IgD-negative memory B cell (primary cell): ENCODE results near the gene VGLL3. TPM values are rescaled to one million over a fixed set of nuclear protein-coding genes. Genes with fewer than 3 reads are reported as not detected.

Source experiments
- H3K27ac Mint-ChIP-seq, 3 donors: one replicate each; pipeline ENCODE4 v1.8.0; 2020 to 2022; ENCODE audit warnings: mild to moderate bottlenecking in 3 of 3, mixed read lengths in 3 of 3, moderate library complexity in 1 of 3
- H3K27me3 Mint-ChIP-seq: one replicate; pipeline ENCODE4 v1.8.0; 2021; ENCODE audit warnings: mixed read lengths
- H3K36me3 Mint-ChIP-seq: one replicate; pipeline ENCODE4 v1.8.0; 2020; ENCODE audit warnings: mild to moderate bottlenecking, mixed read lengths
- H3K4me1 Mint-ChIP-seq, 3 donors: one replicate each; pipeline ENCODE4 v1.8.0; 2020 to 2022; ENCODE audit warnings: mixed read lengths in 3 of 3, mild to moderate bottlenecking in 1 of 3
- H3K4me3 Mint-ChIP-seq, 4 donors: one replicate each; pipeline ENCODE4 v1.8.0; 2020 to 2022; ENCODE audit warnings: mild to moderate bottlenecking in 4 of 4, mixed read lengths in 4 of 4, moderate library complexity in 3 of 4
- H3K9me3 Mint-ChIP-seq, 3 donors: one replicate each; pipeline ENCODE4 v1.8.0; 2020 to 2021; ENCODE audit warnings: mixed read lengths in 3 of 3, mild to moderate bottlenecking in 1 of 3
- polyA plus RNA-seq: library from polyadenylated mRNA; unstranded; fragments of 300-500 nt; fragmentation: Illumina TruSeq; gene quantifications from one replicate; pipeline ENCODE4 v1.2.3, GENCODE V29; 2021

VGLL3 gene
- polyA plus RNA-seq, 1 donor from 2014 or later, result not detected

DNA sequence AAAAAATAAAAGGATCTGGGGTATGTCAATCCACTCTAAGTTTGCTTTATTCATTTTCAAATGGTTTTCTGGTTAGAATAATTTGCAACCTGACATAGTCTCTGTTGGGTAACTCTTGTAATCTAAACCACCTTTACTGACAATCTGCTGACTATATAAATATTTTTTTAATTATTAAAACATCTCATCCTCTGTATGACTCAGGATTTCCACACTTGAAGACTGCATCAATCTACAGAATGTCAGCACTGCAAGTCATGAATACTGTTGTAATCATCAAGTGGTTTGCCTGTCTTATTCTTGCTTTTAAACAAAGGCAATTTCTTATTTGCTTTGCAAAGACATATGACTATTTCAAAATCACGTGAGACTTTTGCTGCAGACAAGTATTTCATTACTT lies 42.1 kb downstream of the VGLL3 start:
- H3K4me3 Mint-ChIP-seq, result no peak overlapping the region
- no peaks in the 10 kb centered on the region for H3K4me1 Mint-ChIP-seq
- no peaks in the 10 kb centered on the region for H3K27me3 Mint-ChIP-seq
- H3K36me3 Mint-ChIP-seq, result no peaks in the 10 kb centered on the region
- H3K9me3 Mint-ChIP-seq, result peaks cover 0 to 3% (median 1%) of the 10 kb centered on the region in 3 donors
- no peak overlapping the region for H3K27ac Mint-ChIP-seq

DNA sequence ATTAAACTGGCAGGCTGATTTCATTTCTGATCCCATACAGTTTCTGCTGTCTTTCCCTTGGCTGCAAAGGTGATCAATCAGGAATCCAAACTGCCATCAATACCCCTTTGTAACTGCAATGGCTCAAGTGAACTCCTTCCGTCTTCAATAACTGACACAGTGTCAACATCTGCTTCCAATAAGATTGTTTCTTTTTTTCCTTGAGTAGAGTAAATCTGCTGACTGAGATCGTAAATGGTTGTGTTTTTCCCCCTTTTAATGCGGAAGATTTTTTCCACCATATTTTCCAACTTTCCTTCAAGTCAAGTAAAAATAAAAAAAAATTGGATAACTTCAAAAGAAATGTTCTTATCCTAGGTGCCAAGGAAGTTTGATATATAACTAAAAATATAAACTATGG lies 48.7 kb downstream of the VGLL3 start:
- Mint-ChIP-seq H3K27ac (no peak overlapping the region), H3K36me3 (no peaks in the 10 kb centered on the region), H3K9me3 (peaks cover 0 to 3% (median 1%) of the 10 kb centered on the region in 3 donors), H3K27me3 (no peaks in the 10 kb centered on the region), H3K4me3 (no peak overlapping the region), H3K4me1 (no peaks in the 10 kb centered on the region)

DNA sequence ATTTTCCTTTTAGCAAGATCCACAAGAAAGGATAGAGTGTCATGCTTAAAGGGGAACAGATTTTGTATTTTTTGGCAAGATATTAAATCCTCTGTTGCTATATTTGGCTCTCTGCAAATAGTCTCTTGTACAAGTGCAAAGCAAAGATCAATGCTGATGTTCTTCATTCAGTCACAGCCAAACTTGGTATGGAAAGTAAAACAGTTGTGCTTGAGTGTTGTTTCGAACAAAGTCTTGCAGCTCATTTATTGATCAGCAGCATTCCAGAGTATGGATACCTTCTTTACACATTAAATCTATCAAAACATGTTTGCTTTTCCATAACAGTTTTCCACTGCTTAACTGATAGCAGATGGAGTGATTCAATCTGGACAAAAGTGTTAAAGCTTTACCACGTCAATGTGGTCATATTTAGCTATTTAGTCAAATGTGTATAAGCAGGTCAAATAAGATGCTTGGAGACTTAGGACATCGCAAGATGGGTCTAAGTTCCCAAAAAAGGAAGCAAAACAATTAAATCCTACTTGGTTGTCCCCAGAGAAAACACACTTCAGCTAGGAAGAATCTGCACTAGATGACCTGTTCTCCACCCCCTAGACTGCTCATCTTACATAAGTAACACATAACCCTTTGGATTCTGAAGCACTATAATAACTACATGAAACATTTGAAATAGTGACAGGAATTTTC lies 52.4 kb downstream of the VGLL3 start:
- H3K27me3 Mint-ChIP-seq, result no peaks in the 10 kb centered on the region
- H3K36me3 Mint-ChIP-seq, result no peaks in the 10 kb centered on the region
- no peak overlapping the region for H3K27ac Mint-ChIP-seq
- no peaks in the 10 kb centered on the region for H3K4me1 Mint-ChIP-seq
- no peak overlapping the region for H3K4me3 Mint-ChIP-seq
- no peaks in the 10 kb centered on the region for H3K9me3 Mint-ChIP-seq

DNA sequence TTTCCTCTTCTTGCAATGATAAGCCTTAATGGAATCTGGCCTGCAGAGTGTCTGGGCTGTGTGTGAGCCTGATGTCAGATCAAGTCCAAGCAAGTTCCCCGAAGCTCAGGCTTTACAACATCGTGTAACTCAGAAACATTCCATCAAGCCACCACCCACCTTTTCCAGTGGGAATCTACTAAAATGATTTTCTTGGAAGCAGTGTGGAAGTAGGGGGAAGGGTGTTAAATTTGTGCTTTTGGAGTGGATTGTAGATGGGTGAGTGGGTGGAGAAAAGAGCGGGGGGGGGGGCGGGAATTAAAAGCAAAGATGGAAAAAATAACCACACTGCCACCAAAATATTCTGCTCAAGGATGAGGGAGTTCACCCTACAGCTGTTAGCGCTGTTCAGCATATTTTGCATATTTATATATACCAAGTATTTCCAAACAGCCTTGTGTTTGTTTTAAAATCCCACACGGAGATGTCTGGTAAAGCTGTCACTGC lies 53.6 kb downstream of the VGLL3 start:
- Mint-ChIP-seq H3K36me3 (no peaks in the 10 kb centered on the region), H3K27ac (no peak overlapping the region), H3K4me1 (no peaks in the 10 kb centered on the region), H3K9me3 (no peaks in the 10 kb centered on the region), H3K27me3 (no peaks in the 10 kb centered on the region), H3K4me3 (no peak overlapping the region)

DNA sequence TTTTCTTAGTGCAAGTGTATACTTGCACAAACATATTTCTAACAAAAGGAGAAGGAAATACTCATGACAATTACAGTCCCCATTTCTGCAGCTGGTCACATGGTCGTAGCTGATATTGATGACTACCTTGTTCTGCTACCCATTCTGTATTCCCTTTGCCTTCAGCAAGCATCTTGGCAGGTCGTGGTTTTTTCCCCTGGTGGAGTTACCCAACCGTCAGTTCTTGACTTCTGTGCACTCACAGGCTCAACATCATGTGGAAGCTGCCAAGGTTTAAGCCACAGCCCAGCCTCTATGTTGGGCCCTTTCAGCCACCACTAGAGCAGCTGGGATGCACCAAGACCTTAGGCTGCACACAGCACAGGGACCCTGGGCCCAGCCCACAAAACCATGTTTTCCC lies 56.1 kb downstream of the VGLL3 start:
- no peaks in the 10 kb centered on the region for H3K4me1 Mint-ChIP-seq
- H3K4me3 Mint-ChIP-seq, result no peak overlapping the region
- no peaks in the 10 kb centered on the region for H3K27me3 Mint-ChIP-seq
- no peaks in the 10 kb centered on the region for H3K36me3 Mint-ChIP-seq
- H3K27ac Mint-ChIP-seq, result no peak overlapping the region
- no peaks in the 10 kb centered on the region for H3K9me3 Mint-ChIP-seq

DNA sequence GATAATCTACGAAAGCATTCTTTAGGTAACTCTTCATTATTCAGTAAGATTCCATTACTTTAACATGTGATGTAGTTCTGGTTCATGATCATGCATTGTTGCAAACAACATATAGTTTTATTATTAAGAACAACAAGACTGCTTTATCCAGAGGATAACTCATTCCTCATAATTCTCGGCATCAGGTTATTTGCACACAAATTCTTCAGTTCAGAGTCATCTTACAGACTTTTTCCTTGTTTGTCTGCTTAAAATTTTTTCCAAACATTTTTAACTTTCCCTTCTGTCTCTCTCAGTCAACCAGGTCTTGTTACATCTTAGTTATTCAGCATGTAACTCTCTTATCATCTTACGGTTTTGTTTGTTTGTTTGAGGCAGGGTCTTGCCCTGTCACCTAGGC lies 60.1 kb downstream of the VGLL3 start:
- no peaks in the 10 kb centered on the region for H3K4me1 Mint-ChIP-seq
- no peak overlapping the region for H3K4me3 Mint-ChIP-seq

DNA sequence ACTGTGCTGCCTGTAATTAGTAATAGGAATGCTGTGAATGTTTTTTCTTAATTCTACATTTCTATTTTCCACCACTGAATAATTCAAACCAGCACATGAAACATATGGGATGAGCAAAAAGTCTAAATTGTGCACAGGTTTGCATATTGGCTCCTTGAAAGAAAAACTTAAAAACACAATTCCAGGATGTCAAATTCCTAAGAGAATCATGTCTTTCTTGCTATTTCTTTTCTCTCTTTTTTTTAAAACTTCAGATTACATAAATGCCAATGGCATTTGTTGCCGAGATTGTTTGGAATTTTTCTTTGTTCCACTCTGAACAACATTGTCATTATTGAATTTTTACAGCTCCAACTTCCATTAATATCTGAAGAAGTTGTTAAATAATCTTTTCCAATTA lies 60.8 kb downstream of the VGLL3 start:
- no peak overlapping the region for H3K4me3 Mint-ChIP-seq
- H3K4me1 Mint-ChIP-seq, result no peaks in the 10 kb centered on the region
- no peaks in the 10 kb centered on the region for H3K27me3 Mint-ChIP-seq
- no peaks in the 10 kb centered on the region for H3K36me3 Mint-ChIP-seq
- peaks cover 1 to 4% (median 4%) of the 10 kb centered on the region in 3 donors for H3K9me3 Mint-ChIP-seq
- H3K27ac Mint-ChIP-seq, result no peak overlapping the region

More for the DNA sequence above, 60.1 kb downstream of the VGLL3 start:
- no peak overlapping the region for H3K27ac Mint-ChIP-seq
- H3K27me3 Mint-ChIP-seq, result no peaks in the 10 kb centered on the region
- peaks cover 1 to 4% (median 2%) of the 10 kb centered on the region in 3 donors for H3K9me3 Mint-ChIP-seq
- H3K36me3 Mint-ChIP-seq, result no peaks in the 10 kb centered on the region

DNA sequence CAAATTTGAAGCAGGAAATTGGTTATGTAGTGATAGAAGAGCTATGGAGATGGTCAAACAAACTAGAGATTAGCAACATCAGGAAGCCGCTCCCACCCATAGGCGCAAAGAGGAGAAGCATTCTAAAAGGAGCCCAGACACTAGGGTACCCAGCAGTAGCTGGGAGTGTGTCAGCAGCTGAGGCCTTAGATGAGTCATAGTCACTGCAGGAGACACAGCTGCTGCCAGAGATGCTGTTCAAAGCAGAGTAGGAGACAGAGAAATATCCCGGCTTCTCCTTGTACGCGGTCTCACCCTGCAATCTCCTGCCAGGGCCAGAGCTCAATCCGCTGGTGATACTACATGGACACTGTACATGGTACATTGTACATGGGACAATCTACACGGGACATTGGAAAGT lies 61.9 kb downstream of the VGLL3 start:
- no peaks in the 10 kb centered on the region for H3K4me1 Mint-ChIP-seq
- no peak overlapping the region for H3K27ac Mint-ChIP-seq
- H3K36me3 Mint-ChIP-seq, result no peaks in the 10 kb centered on the region
- H3K9me3 Mint-ChIP-seq, result peaks cover 1 to 4% (median 4%) of the 10 kb centered on the region in 3 donors
- H3K4me3 Mint-ChIP-seq, result no peak overlapping the region
- H3K27me3 Mint-ChIP-seq, result no peaks in the 10 kb centered on the region

DNA sequence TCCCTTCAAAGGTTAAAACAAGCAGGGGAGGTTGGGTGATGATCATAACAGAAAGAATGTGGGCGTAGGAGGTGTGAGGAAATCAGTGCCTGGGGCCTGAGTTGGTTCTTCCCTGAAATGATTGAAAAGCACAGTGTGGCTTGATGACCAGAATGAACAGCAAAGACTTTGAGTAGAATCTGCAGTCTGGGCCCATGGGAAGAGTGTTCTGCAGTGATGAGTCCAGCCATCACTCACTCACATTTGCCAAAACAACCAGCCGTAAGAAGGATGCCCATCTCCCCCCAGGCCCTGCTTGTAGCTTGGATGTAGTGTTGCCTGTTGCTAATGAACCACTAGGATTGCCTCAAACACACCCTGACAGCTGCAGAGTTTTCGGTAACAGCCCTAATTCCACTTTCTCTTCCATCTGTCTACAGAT lies 67.9 kb downstream of the VGLL3 start:
- H3K27me3 Mint-ChIP-seq, result no peaks in the 10 kb centered on the region
- H3K4me1 Mint-ChIP-seq, result no peaks in the 10 kb centered on the region
- no peak overlapping the region for H3K4me3 Mint-ChIP-seq
- no peaks in the 10 kb centered on the region for H3K36me3 Mint-ChIP-seq
- peaks cover 3 to 7% (median 4%) of the 10 kb centered on the region in 3 donors for H3K9me3 Mint-ChIP-seq
- H3K27ac Mint-ChIP-seq, result no peak overlapping the region

DNA sequence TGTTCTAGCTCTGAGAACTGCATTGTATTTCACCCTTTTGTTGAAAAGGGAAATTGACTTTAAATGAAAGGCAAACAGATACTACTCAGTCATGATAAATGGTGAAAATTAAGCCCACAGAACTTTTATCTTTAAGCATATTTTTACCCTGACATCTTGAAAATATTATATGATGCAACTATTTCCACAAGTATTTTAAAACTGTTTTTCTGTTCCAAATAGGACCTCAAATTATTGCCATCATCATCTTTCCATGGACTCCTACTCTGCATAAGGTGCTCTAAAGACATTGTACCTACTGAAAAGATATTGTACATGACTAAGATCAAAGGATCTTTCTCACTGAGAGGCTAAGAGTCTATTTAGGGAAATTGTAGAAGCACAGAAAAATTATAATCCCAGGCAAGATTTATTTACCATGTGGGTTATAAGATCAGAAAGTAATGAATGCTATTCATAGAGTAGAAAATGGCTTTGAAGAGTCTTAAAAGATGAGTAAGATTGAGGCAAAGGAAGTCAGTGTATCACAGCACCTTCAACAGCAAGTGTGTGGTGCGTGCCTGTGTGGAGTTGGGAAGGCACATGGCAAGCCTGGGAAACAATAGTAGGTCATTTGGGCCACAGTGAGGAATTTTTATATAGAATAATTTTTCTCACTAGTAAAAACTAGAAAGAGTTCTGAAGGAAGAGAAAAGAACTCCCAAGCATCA lies 68.8 kb downstream of the VGLL3 start:
- Mint-ChIP-seq H3K27me3 (no peaks in the 10 kb centered on the region), H3K4me3 (no peak overlapping the region), H3K9me3 (peaks cover 2 to 6% (median 4%) of the 10 kb centered on the region in 3 donors), H3K4me1 (no peaks in the 10 kb centered on the region), H3K27ac (no peak overlapping the region), H3K36me3 (no peaks in the 10 kb centered on the region)

DNA sequence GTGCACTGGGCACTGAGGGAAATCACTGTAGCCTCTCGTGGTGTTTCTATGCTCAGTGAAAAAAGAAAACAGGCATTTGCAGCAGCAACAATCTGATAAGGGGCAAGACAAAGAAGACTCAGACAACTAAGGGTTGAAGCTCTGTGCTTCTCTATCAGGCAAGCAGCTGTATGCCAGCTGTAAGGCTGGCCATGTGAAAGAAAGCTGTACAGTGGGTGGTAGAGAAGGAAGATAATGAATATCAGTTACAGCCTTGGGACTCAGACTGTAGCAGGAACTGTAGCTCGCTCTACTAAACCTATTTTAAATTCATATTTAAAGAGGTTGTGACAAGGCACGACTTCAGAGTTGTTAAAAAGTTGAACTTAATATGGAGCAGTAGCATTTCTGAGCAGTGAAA lies 76.3 kb downstream of the VGLL3 start:
- Mint-ChIP-seq H3K4me1 (no peaks in the 10 kb centered on the region), H3K9me3 (peaks cover 0 to 4% (median 2%) of the 10 kb centered on the region in 3 donors), H3K4me3 (no peak overlapping the region), H3K27ac (no peak overlapping the region), H3K36me3 (no peaks in the 10 kb centered on the region), H3K27me3 (no peaks in the 10 kb centered on the region)

DNA sequence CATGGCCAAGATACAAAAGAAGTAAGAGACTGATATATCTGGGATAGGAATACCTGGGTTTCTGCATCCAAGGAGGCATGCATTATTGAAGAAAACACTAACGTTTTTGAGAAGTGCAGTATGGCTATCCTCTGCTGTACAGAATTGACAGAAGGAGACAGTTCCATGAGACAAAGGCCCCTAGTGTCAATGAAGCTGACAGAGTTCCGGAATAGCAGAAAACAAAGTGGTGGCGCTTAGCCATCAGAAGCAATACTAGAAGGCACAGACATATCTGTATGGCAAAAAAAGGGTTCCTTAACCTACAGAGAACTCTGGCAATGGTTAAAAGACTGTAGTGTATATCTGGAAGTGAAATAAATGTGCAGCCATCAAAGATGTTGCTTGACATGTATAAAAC lies 77.8 kb downstream of the VGLL3 start:
- no peaks in the 10 kb centered on the region for H3K36me3 Mint-ChIP-seq
- no peak overlapping the region for H3K4me3 Mint-ChIP-seq
- H3K27me3 Mint-ChIP-seq, result no peaks in the 10 kb centered on the region
- peaks cover 0 to 2% (median 0%) of the 10 kb centered on the region in 3 donors for H3K9me3 Mint-ChIP-seq
- H3K4me1 Mint-ChIP-seq, result no peaks in the 10 kb centered on the region
- no peak overlapping the region for H3K27ac Mint-ChIP-seq

DNA sequence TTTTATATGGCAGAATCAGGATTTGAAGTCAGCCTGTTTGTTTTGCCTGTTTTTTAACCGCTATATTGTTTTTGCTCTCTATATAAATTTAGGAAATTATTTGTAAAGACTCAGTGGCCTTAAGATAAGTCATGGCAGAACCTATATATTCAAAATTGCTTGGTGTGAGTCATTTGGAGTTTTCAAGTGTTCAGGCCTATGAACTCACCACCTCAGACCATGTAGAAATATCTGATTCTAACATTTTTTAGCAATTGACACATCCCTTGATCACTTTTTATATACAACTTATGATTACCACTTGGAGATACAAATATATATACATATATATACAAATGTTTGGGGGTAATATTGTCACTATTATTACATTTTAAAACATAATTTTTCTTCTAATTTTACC lies 95.7 kb downstream of the VGLL3 start:
- H3K4me1 Mint-ChIP-seq, result no peaks in the 10 kb centered on the region
- peaks cover 0 to 2% (median 0%) of the 10 kb centered on the region in 3 donors for H3K9me3 Mint-ChIP-seq
- no peak overlapping the region for H3K27ac Mint-ChIP-seq
- H3K27me3 Mint-ChIP-seq, result no peaks in the 10 kb centered on the region
- no peaks in the 10 kb centered on the region for H3K36me3 Mint-ChIP-seq
- H3K4me3 Mint-ChIP-seq, result no peak overlapping the region

DNA sequence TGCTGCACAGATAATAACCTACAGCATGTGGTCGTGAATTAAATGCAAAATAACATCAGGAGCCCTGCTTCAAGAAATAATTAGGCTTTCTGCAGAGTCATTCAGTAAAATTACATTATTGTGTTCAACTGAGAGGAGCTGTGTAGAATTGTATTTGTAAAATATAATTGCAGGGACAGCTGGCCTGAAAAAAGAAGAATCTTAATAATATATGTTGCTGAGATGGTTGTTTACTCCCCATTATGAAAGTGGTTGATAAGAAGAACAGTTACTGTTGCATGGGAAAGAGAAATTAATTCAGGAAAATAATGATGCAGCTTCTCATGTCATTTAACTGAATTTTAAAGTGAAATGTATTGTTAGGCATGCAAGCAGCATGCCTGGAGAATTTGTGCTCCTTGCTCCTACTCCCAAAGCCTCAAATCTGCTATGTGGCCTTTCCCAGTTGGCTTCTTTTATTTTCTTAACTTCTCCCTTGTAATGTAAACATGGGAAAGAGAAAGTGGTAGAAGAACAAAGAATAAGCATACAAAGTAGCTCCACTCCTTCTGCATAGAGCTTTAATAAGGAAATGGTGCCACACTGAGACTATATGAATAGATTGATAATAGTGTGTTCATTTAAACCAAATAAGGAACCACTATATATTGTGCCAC lies 100.1 kb downstream of the VGLL3 start:
- H3K36me3 Mint-ChIP-seq, result no peaks in the 10 kb centered on the region
- H3K4me3 Mint-ChIP-seq, result no peak overlapping the region
- no peaks in the 10 kb centered on the region for H3K9me3 Mint-ChIP-seq
- no peaks in the 10 kb centered on the region for H3K27me3 Mint-ChIP-seq
- no peak overlapping the region for H3K27ac Mint-ChIP-seq
- H3K4me1 Mint-ChIP-seq, result no peaks in the 10 kb centered on the region
